Osteoblast (primary cell): ENCODE data around the gene DOK3. TPM values are rescaled to one million over a fixed set of nuclear protein-coding genes. Genes with fewer than 3 reads are reported as not detected.

ENCODE experiments used
- DNase-seq: peaks from one replicate; pipeline ENCODE4 v3.0.0; 2011; ENCODE audit warnings: low spot score, mixed read lengths; ENCODE audit not compliant: insufficient read length; ENCODE audit errors: missing footprints
- H2AFZ ChIP-seq: 2 replicates; pipeline ENCODE4 v1.6.0; 2011; ENCODE audit warnings: mild to moderate bottlenecking, low read length
- H3K27ac ChIP-seq: 2 replicates; pipeline ENCODE4 v1.5.1; 2011; ENCODE audit warnings: mild to moderate bottlenecking, low read depth, low read length, moderate library complexity
- H3K27me3 ChIP-seq: 2 replicates; pipeline ENCODE4 v1.6.0; 2012; ENCODE audit warnings: mild to moderate bottlenecking, control low read depth, inconsistent platforms, low read length, moderate library complexity; ENCODE audit not compliant: insufficient read depth
- H3K36me3 ChIP-seq: 2 replicates; pipeline ENCODE4 v1.5.1; 2011; ENCODE audit warnings: mild to moderate bottlenecking, low read length, control low read depth, moderate library complexity; ENCODE audit not compliant: insufficient read depth
- H3K4me1 ChIP-seq: 2 replicates; pipeline ENCODE4 v1.5.1; 2011; ENCODE audit warnings: mild to moderate bottlenecking, low read length, control low read depth, moderate library complexity; ENCODE audit not compliant: insufficient read depth
- H3K4me2 ChIP-seq: 2 replicates; pipeline ENCODE4 v1.6.0; 2011; ENCODE audit warnings: mild to moderate bottlenecking, low read length; ENCODE audit not compliant: insufficient read depth
- H3K4me3 ChIP-seq: fragments of 200-600 bp; sonication (generic); 3 replicates; pipeline ENCODE4 v1.5.1; 2012; ENCODE audit warnings: mild to moderate bottlenecking, low read length, inconsistent platforms; ENCODE audit not compliant: insufficient read depth
- H3K79me2 ChIP-seq: 2 replicates; pipeline ENCODE4 v1.6.0; 2012; ENCODE audit warnings: mild to moderate bottlenecking, low read length, control low read depth, inconsistent platforms; ENCODE audit not compliant: insufficient read depth
- H3K9me3 ChIP-seq: 2 replicates; pipeline ENCODE4 v1.5.1; 2011; ENCODE audit warnings: low read depth, low read length, control low read depth
- H4K20me1 ChIP-seq: 2 replicates; pipeline ENCODE4 v1.6.0; 2012; ENCODE audit warnings: mild to moderate bottlenecking, low read length, control low read depth; ENCODE audit not compliant: insufficient read depth
- total RNA-seq: library from RNA; depleted of rRNA; stranded (reverse); fragments of >200 nt; gene quantifications from 2 replicates; pipeline ENCODE4 v1.2.3, GENCODE V29; 2012
- TF ChIP-seq, protein P1 (sequence below): IDR thresholded peaks from 2 replicates; pipeline ENCODE4 v1.5.1; 2011; ENCODE audit warnings: mild to moderate bottlenecking, low read depth, low read length, moderate library complexity; ENCODE audit errors: extremely low read depth

DOK3 gene
- total RNA-seq, 1 donor = 1.1 TPM

DNA sequence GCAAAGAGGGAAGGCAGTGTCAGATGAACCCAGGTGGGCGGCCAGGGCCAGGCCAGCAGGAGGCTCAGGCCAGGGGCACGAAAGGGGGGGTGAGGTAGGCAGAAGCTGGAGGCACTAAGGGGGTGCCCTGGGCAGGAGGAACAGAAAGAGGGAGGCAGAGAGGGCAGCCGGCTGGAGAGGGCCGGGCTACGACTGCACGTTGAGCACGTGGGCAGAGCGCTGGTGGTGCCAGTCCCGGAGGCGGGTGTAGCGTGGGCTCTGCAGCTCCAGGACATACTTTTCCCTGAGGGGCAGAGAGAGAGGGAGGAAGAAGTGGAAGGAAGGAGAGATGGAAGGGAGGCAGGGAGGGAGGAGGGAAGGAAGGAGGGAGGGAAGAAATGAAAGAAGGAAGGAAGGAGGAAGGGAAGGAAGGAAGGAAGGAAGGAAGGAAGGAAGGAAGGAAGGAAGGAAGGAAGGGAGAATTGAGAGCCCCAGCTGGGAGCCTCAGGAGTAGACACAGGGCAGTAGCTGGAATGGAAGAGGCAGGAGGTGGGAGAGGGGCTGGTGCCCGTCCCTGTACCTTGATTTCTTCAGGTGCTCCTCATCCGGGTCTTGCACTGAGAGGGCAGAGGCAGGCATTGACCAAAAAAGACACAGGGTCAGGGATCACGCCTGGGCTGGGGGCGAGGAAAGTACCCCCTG is 19.2 kb downstream of the DOK3 start:
- H3K36me3 ChIP-seq = peaks cover 87% of the 10 kb centered on the region
- peaks cover 71% of the 10 kb centered on the region for H3K79me2 ChIP-seq
- TF ChIP-seq, protein P1, sequence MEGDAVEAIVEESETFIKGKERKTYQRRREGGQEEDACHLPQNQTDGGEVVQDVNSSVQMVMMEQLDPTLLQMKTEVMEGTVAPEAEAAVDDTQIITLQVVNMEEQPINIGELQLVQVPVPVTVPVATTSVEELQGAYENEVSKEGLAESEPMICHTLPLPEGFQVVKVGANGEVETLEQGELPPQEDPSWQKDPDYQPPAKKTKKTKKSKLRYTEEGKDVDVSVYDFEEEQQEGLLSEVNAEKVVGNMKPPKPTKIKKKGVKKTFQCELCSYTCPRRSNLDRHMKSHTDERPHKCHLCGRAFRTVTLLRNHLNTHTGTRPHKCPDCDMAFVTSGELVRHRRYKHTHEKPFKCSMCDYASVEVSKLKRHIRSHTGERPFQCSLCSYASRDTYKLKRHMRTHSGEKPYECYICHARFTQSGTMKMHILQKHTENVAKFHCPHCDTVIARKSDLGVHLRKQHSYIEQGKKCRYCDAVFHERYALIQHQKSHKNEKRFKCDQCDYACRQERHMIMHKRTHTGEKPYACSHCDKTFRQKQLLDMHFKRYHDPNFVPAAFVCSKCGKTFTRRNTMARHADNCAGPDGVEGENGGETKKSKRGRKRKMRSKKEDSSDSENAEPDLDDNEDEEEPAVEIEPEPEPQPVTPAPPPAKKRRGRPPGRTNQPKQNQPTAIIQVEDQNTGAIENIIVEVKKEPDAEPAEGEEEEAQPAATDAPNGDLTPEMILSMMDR = no peak

DNA sequence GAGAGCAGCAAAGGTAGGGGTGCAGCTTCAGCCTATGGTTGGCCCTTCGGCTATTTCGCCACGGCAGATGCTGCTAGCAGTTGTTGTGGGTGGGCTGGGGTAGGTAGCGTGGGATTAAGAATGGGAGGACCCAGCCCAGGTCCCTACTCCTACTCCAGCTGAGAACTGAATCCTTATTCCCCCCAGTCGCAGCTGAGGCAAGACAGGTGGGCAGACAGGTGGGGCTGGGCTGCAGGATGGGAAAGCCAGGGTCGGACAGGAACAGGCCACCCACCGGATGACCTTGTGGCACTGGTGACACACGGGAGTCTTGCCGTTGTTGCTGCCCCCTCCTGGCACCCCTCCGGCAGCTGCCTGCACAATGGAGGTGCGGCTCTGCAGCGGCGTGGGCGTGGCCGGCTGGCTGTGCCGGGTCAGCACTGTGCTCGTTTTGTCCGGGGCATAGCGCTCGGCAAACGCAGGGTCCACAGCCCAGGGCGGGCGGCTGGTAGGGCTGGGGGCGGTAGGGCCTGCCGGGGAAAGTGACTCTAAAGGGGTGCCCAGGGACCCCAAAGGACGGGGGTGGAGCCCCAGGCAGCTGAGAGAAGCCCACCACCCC is 20.4 kb downstream of the DOK3 start:
- Histone ChIP-seq H4K20me1 (peaks cover 84% of the 10 kb centered on the region), H3K4me1 (peaks cover 20% of the 10 kb centered on the region), H3K4me2 (no peak overlapping the region), H3K79me2 (peaks cover 68% of the 10 kb centered on the region), H3K36me3 (peaks cover 95% of the 10 kb centered on the region), H3K27ac (no peak overlapping the region), H3K4me3 (no peak overlapping the region), H3K9me3 (no peaks in the 10 kb centered on the region), H3K27me3 (no peaks in the 10 kb centered on the region), H2AFZ (no peak overlapping the region)
- TF ChIP-seq, protein P1 = no peak
- no peak for DNase-seq

More for the DNA sequence above, 19.2 kb downstream of the DOK3 start:
- peaks cover 84% of the 10 kb centered on the region for H4K20me1 ChIP-seq
- H3K27me3 ChIP-seq = no peaks in the 10 kb centered on the region
- peaks cover 33% of the 10 kb centered on the region for H3K4me1 ChIP-seq
- H3K9me3 ChIP-seq = no peaks in the 10 kb centered on the region
- no peak overlapping the region for H3K4me3 ChIP-seq
- H3K27ac ChIP-seq = no peak overlapping the region
- H3K4me2 ChIP-seq = no peak overlapping the region
- DNase-seq = peak; percentile 82
- H2AFZ ChIP-seq = no peak overlapping the region

DNA sequence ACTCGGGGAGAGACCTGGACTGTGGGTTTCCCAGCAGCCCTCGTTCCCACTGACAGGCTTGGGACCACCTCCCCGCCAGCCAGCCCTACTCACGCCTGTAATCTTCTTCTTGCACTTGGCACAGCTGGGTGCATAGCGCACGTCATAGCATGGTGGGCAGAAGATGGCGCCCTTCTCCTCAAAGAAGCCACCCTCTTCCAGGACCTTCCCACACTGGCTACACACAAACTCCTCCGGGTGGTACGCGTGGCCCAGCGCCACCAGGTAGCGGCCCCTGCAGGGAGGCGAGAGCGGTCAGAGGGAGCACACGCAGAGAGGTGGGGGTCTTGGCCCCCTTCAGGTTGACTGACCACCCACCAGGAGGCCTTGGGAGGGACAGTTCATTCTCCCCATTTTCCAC is 21.7 kb downstream of the DOK3 start:
- Histone ChIP-seq H2AFZ (no peak overlapping the region), H3K27ac (no peak overlapping the region), H4K20me1 (peaks cover 83% of the 10 kb centered on the region), H3K4me2 (no peak overlapping the region), H3K79me2 (peaks cover 56% of the 10 kb centered on the region), H3K36me3 (peaks cover 95% of the 10 kb centered on the region), H3K4me3 (no peak overlapping the region), H3K4me1 (peaks cover 8% of the 10 kb centered on the region), H3K27me3 (no peaks in the 10 kb centered on the region), H3K9me3 (no peaks in the 10 kb centered on the region)
- no peak for DNase-seq
- TF ChIP-seq, protein P1 = no peak

DNA sequence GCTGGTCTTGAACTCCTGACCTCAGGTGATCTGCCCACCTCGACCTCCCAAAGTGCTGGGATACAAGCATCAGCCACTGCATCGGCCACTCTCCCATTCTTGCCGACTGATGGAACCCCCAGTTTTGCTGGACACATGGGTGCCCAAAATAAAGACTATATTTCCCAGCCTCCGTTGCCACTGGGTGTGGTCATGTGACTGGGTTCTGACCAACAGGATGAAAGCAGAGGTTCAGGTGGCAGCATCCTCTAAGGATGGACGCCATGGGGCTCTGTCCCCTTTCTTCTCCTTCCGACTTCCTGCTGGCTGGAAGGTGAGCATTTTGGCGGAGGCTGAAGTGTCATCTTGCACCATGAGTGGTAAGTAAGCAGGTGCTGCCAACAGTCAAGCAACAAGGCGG is 22.5 kb downstream of the DOK3 start:
- no peak for DNase-seq
- H2AFZ ChIP-seq = no peak overlapping the region
- no peak overlapping the region for H3K4me2 ChIP-seq
- H3K27ac ChIP-seq = no peak overlapping the region
- H3K27me3 ChIP-seq = no peaks in the 10 kb centered on the region
- H3K9me3 ChIP-seq = no peaks in the 10 kb centered on the region
- TF ChIP-seq, protein P1 = no peak
- no peak overlapping the region for H3K4me3 ChIP-seq
- H3K4me1 ChIP-seq = peaks cover 3% of the 10 kb centered on the region
- peaks cover 95% of the 10 kb centered on the region for H3K36me3 ChIP-seq
- peaks cover 48% of the 10 kb centered on the region for H3K79me2 ChIP-seq
- H4K20me1 ChIP-seq = peaks cover 76% of the 10 kb centered on the region
